Measurements from ENCODE around the gene BCKDHB. TPM values are rescaled to one million over a fixed set of nuclear protein-coding genes. Genes with fewer than 3 reads are reported as not detected.

Gene BCKDHB
- polyA plus RNA-seq, 1 of the 3 experiments (the other 2 are of a cell fraction), result 19.9 TPM

GRCh38 chr6:80170433-80170832, 64.0 kb downstream of the BCKDHB start:
- H3K27me3 ChIP-seq (ENCODE audit: insufficient read depth), result no peaks in the 10 kb centered on the region
- no peaks in the 10 kb centered on the region for H3F3A ChIP-seq (replicated peaks; ENCODE audit: insufficient read depth)
- peaks cover 7 to 11% of the 10 kb centered on the region in 2 experiments for H3K36me3 ChIP-seq (replicated peaks in 1 of 2; ENCODE audit: control insufficient read depth in 1 of 2, insufficient read depth in 2 of 2, low read length in 1 of 2)
- WGBS (ENCODE audit: low lambda C conversion rate), result 92% methylated on average over 3 of the region's 3 CpGs
- H3K27ac ChIP-seq (ENCODE audit: low read depth in 2 of 2, low read length in 1 of 2), result no peak overlapping the region
- H3K9me2 ChIP-seq, result peaks cover 2% of the 10 kb centered on the region; the same call in 1 of the 2 replicates
- H2AFZ ChIP-seq (ENCODE audit: low read depth), result no peak overlapping the region
- POLR2A ChIA-PET, result no interaction called here
- H4K20me1 ChIP-seq (ENCODE audit: insufficient read depth), result no peaks in the 10 kb centered on the region
- no peak overlapping the region for H3K9ac ChIP-seq
- H3K79me2 ChIP-seq (ENCODE audit: insufficient read depth), result no peaks in the 10 kb centered on the region
- DNase-seq, result no peak
- no peak overlapping the region for H3K4me2 ChIP-seq
- no peaks in the 10 kb centered on the region for H3K4me1 ChIP-seq (ENCODE audit: control insufficient read depth in 1 of 2, insufficient read depth in 2 of 2, low read depth in 1 of 2, low read length in 1 of 2)
- no peaks in the 10 kb centered on the region for H3K9me3 ChIP-seq
- H3K4me3 ChIP-seq (ENCODE audit: low read depth in 2 of 2, low read length in 1 of 2), result no peak overlapping the region
- TF ChIP-seq MAX (IDR thresholded peaks at IDR 0.05; ENCODE audit: low read depth), result no peak
- no peak for TF ChIP-seq REST (IDR thresholded peaks at IDR 0.05; ENCODE audit: low read depth, low read length)
- no peak for TF ChIP-seq RXRA (IDR thresholded peaks at IDR 0.05; ENCODE audit: borderline replicate concordance, low read depth)
- no peak for TF ChIP-seq GABPA (IDR thresholded peaks at IDR 0.05; ENCODE audit: low read depth)
- no peak for TF ChIP-seq NFIC (IDR thresholded peaks at IDR 0.05; ENCODE audit: borderline replicate concordance)
- TF ChIP-seq FOXJ3 (CRISPR knock-in tag; IDR thresholded peaks at IDR 0.05), result no peak
- no peak for TF ChIP-seq EP300 (IDR thresholded peaks at IDR 0.05; ENCODE audit: borderline replicate concordance in 1 of 2, low read depth in 1 of 2, low read length in 1 of 2)
- TF ChIP-seq USF1 (IDR thresholded peaks at IDR 0.05; ENCODE audit: borderline replicate concordance, low read depth), result no peak
- TF ChIP-seq ELF1 (IDR thresholded peaks at IDR 0.05), result no peak
- no peak for TF ChIP-seq USF2 (IDR thresholded peaks at IDR 0.05; ENCODE audit: borderline replicate concordance, low read depth, low read length)
- TF ChIP-seq CTCF (IDR thresholded peaks at IDR 0.05), result no peak
- no peak for TF ChIP-seq YY1 (IDR thresholded peaks at IDR 0.05; ENCODE audit: low read depth)
- no peak for TF ChIP-seq GATA2 (CRISPR knock-in tag; IDR thresholded peaks at IDR 0.05)
- TF ChIP-seq PBX3 (IDR thresholded peaks at IDR 0.05), result no peak
- TF ChIP-seq POLR2AphosphoS5 (IDR thresholded peaks at IDR 0.05; ENCODE audit: low read depth, low read length), result no peak
- no peak for TF ChIP-seq CHD2 (IDR thresholded peaks at IDR 0.05; ENCODE audit: low read length, partially characterized antibody)
- TF ChIP-seq TEAD4 (IDR thresholded peaks at IDR 0.05; ENCODE audit: borderline replicate concordance, insufficient read depth), result no peak
- CTCF ChIA-PET, result interaction anchor here (1.7 kb wide), 1 partner anchor 38 kb away, joined by 4 read pairs; no protein-coding TSS in a partner anchor

Measured in SK-N-SH (cell line).